ENCODE data around the gene PGGT1B. TPM values are rescaled to one million over a fixed set of nuclear protein-coding genes. Genes with fewer than 3 reads are reported as not detected.

The PGGT1B gene
- total and polyA plus RNA-seq, 2 of the 8 experiments (the other 6 are each of a cell fraction or from before 2014, with no cell fraction given), result 1.9 to 43.1 TPM

DNA sequence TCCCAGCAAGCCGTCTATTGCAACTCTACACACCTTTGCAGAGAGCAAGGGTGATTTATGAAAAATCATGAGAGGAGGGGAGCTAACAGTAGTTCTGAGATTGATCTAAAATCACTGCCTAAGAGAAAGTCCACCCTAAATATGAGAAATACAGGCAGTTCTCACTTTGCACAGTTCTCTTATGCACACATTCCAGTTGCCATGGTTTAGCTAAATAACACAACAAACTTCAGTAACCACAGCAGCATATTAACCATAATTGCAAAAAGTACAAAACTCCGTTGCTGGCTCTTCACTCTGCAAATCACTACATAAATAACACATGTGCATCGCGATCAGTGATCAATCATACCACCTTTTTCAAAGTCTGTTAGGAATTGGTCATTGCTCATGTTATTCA, 31.1 kb downstream of the PGGT1B start:
- ChIA-PET CTCF (ENCODE audit: partially characterized antibody) (interaction anchor here (0.8 to 1.5 kb wide), 2 partner anchors 133 to 135 kb away, joined by 4 read pairs; no protein-coding TSS in a partner anchor), POLR2A (ENCODE audit: partially characterized antibody) (no interaction called here)
- Histone ChIP-seq H3K27me3 (replicated peaks in 1 of 4; ENCODE audit: control insufficient read depth in 3 of 4, extremely low read depth in 1 of 4, insufficient read depth in 3 of 4, low read length in 3 of 4) (no peaks in the 10 kb centered on the region), H4K91ac (replicated peaks; ENCODE audit: insufficient read length, low read length) (no peak overlapping the region), H4K5ac (ENCODE audit: insufficient read length, low read depth, low read length) (no peak overlapping the region), H2BK15ac (ENCODE audit: low read length) (no peak overlapping the region), H3K4me3 (ENCODE audit: extremely low read depth in 1 of 4, insufficient read depth in 2 of 4, low read depth in 3 of 4, low read length in 4 of 4) (no peak overlapping the region), H3K4ac (replicated peaks; ENCODE audit: insufficient read length, low read depth, low read length) (no peak overlapping the region), H2BK5ac (ENCODE audit: low read depth, low read length) (no peak overlapping the region), H4K8ac (ENCODE audit: extremely low read depth, insufficient read depth, low read length) (no peak overlapping the region), H3K23ac (ENCODE audit: insufficient read length) (no peak overlapping the region), H3K56ac (replicated peaks; ENCODE audit: insufficient read length, low read depth, low read length) (no peak overlapping the region), H3K9me3 (ENCODE audit: insufficient read depth in 2 of 2, low read depth in 1 of 2, low read length in 1 of 2) (no peaks in the 10 kb centered on the region), H3K36me3 (ENCODE audit: control insufficient read depth in 2 of 4, insufficient read depth in 4 of 4, low read length in 3 of 4) (peaks cover 0 to 21% (median 4%) of the 10 kb centered on the region in 4 experiments; a peak in 6 of 8 replicates), H3K14ac (ENCODE audit: insufficient read length) (no peak overlapping the region), H2AK5ac (ENCODE audit: low read depth, low read length) (no peak overlapping the region), H3K79me1 (ENCODE audit: low read depth, low read length) (no peaks in the 10 kb centered on the region), H2BK12ac (ENCODE audit: low read depth, low read length) (no peak overlapping the region), H3K79me2 (ENCODE audit: control insufficient read depth in 1 of 2, insufficient read depth in 2 of 2, low read length in 2 of 2) (peaks cover 0 to 3% of the 10 kb centered on the region in 2 experiments; a peak in 1 of 4 replicates), H3K23me2 (ENCODE audit: low read depth, low read length) (no peaks in the 10 kb centered on the region), H2BK120ac (replicated peaks; ENCODE audit: low read depth, low read length) (no peak overlapping the region), H4K20me1 (replicated peaks in 1 of 2; ENCODE audit: control insufficient read depth in 1 of 2, insufficient read depth in 2 of 2, low read length in 2 of 2) (peaks cover 2 to 3% of the 10 kb centered on the region in 2 experiments), H3K4me1 (replicated peaks in 1 of 4; ENCODE audit: control insufficient read depth in 3 of 4, insufficient read depth in 4 of 4, low read length in 3 of 4) (no peaks in the 10 kb centered on the region), H2BK20ac (ENCODE audit: low read length) (no peak overlapping the region), H2AFZ (ENCODE audit: low read length) (no peak overlapping the region), H3K18ac (ENCODE audit: extremely low read depth, low read length) (no peak overlapping the region), H3K27ac (ENCODE audit: low read depth, low read length) (no peak overlapping the region), H3K9ac (replicated peaks in 1 of 4; ENCODE audit: extremely low read depth in 1 of 4, low read depth in 3 of 4, low read length in 3 of 4) (no peak overlapping the region), H3K4me2 (ENCODE audit: insufficient read depth in 1 of 2, low read depth in 2 of 2, low read length in 2 of 2) (no peak overlapping the region)
- TF ChIP-seq TAF1 (IDR thresholded peaks at IDR 0.05; ENCODE audit: low read depth, low read length) (no peak), CHD1 (IDR thresholded peaks at IDR 0.05; ENCODE audit: low read depth, low read length) (no peak), SP1 (IDR thresholded peaks at IDR 0.05; ENCODE audit: low read depth, low read length) (no peak), EZH2 (IDR thresholded peaks at IDR 0.05; ENCODE audit: low read depth, low read length, severe bottlenecking) (no peak), ASH2L (IDR thresholded peaks at IDR 0.05; ENCODE audit: low read length) (no peak), KDM4A (IDR thresholded peaks at IDR 0.05; ENCODE audit: low read depth, low read length, severe bottlenecking) (no peak), CEBPB (IDR thresholded peaks at IDR 0.05; ENCODE audit: low read depth, low read length) (no peak), CBX5 (IDR thresholded peaks at IDR 0.05; ENCODE audit: low read depth, low read length) (no peak), MAFK (IDR thresholded peaks at IDR 0.05; ENCODE audit: low read depth, low read length) (no peak), SRF (IDR thresholded peaks at IDR 0.05; ENCODE audit: low read depth, low read length) (no peak)
- TF ChIP-seq, protein P1, sequence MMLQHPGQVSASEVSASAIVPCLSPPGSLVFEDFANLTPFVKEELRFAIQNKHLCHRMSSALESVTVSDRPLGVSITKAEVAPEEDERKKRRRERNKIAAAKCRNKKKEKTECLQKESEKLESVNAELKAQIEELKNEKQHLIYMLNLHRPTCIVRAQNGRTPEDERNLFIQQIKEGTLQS (IDR thresholded peaks at IDR 0.05; ENCODE audit: insufficient read depth, low read depth, low read length), result no peak
- no peak for FAIRE-seq
- 87% methylated on average over 4 of the region's 4 CpGs; no CpG with 5 or more reads in 1 of the 2 experiments for WGBS, 2 experiments (ENCODE audit: extremely low coverage in 1 of 2, insufficient coverage in 1 of 2, insufficient read length in 1 of 2, insufficient replicate concordance in 2 of 2, low coverage in 1 of 2, low lambda C conversion rate in 2 of 2, missing lambda C conversion rate in 1 of 2)
- no peak for DNase-seq (ENCODE audit: low read depth in 1 of 2, low spot score in 2 of 2)

Measured in H1 (cell line).